ENCODE measurements around the gene PCBP3.

PCBP3 gene

GRCh38 chr21:45819478-45820170 is 176.1 kb downstream of the PCBP3 start:
- peak overlapping the region; percentile 65 for H3K27ac ChIP-seq
- no peak for TF ChIP-seq CTCF (conservative IDR thresholded peaks at IDR 0.05)

GRCh38 chr21:45820171-45821091 is 176.9 kb downstream of the PCBP3 start:
- H3K27ac ChIP-seq = peak overlapping the region; percentile 65
- TF ChIP-seq CTCF (conservative IDR thresholded peaks at IDR 0.05) = peak; percentile 98

- no peak for TF ChIP-seq CTCF (conservative IDR thresholded peaks at IDR 0.05)
- no peak overlapping the region; the same call in 1 of the 2 replicates for H3K27ac ChIP-seq
These were observed 177.9 kb downstream of the PCBP3 start for GRCh38 chr21:45821315-45821962.

GRCh38 chr21:45821998-45822397 is 178.5 kb downstream of the PCBP3 start:
- TF ChIP-seq CTCF (conservative IDR thresholded peaks at IDR 0.05) = no peak
- no peak overlapping the region for H3K27ac ChIP-seq

- TF ChIP-seq CTCF (conservative IDR thresholded peaks at IDR 0.05) = no peak
- H3K27ac ChIP-seq = no peak overlapping the region
These were observed 179.0 kb downstream of the PCBP3 start for GRCh38 chr21:45822429-45823099.

- no peak overlapping the region for H3K27ac ChIP-seq
- TF ChIP-seq CTCF (conservative IDR thresholded peaks at IDR 0.05) = no peak
These were observed 179.7 kb downstream of the PCBP3 start for GRCh38 chr21:45823100-45823681.
